Activated CD8-positive, alpha-beta memory T cell treated with anti-CD3 and anti-CD28 coated beads for 4 hours (primary cell): ENCODE measurements around the gene CABCOCO1.

Experiments
- DNase-seq, 2 donors: peaks; one replicate each; pipeline ENCODE4 v3.0.0-alpha.2; 2020; ENCODE audit warnings: low read depth in 2 of 2

The CABCOCO1 gene

DNA sequence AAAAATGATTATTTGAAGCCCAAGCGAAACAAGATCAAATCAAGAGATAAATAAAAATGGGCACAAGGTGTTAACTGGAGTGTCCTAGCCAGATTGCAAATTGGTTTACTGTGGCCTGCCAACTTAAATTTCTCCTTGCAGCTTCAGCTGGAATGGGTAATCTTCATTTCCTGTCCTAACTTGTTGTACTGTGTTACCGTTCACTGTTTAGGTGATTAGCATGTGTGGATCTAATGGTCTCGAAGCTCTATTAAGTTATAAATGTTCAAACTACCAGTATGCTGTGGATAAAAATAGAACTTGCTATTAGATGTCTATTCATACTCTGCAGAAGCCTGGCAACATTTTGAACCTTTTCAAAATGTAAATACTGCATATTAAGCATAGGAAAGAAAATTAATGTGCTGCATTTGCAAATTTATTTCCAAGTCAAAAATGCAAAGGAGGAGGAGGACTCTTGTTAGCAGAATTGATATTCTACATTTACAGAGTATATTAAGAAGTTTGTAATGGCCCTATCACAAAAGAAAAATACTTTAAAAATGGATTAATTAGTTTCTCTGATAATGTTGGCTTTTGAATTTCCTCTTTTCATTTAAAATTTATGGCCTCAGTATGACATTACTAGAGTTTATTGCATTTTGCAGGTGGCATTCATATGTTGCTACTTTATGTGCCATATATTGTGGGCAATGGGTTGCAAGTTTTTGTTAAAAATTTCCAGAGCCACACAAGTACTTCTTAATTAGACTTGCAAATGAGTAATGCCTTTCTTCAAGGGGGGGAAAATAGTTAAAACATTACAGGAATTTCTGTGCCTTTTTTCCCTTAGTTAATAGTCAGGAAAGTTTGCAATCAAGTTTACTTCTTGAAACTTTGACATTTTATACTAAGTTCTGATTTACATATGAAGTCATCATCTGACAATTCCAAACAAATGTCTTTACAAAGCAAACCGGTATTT, 92.1 kb downstream of the CABCOCO1 start:
- DNase-seq = no peak

DNA sequence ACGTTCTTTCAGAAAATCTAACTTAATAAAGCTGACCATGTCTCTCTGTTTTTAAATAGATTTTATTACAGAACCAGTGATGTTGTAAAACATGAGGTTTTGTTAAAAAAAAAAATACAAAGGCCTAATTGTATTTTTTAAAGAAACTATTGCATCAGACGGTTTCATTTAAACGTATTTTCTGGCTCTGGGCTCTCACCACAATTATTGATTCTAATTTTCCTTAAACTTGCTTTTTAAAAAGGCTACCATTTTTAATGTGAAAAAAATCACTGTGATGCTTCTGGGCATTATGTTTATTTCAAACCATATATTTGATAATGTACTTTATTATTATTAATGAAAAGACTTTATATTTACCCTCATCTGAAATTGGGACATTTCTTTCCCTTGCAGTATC, 94.3 kb downstream of the CABCOCO1 start:
- no peak for DNase-seq

- no peak for DNase-seq
These were observed 95.0 kb downstream of the CABCOCO1 start for GRCh38 chr10:61757525-61758397.

DNA sequence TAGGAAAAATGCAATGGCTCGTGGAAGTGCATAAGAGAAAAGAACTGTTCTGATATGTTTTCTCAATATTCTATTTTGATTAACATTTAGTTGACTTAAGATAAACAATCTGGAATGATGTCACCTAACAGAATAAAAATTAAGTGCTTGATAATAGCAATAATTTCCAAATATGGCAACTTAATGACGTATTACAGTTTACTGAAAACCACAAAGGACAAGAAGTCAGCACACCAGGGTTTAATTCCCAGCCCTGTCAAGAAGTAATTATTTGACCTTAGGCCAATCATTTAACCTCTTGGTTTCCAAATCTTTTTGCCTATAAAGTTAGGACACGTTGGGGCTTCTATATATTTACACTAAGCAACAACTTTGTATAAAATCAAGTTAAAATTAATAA, 95.7 kb downstream of the CABCOCO1 start:
- no peak for DNase-seq

DNA sequence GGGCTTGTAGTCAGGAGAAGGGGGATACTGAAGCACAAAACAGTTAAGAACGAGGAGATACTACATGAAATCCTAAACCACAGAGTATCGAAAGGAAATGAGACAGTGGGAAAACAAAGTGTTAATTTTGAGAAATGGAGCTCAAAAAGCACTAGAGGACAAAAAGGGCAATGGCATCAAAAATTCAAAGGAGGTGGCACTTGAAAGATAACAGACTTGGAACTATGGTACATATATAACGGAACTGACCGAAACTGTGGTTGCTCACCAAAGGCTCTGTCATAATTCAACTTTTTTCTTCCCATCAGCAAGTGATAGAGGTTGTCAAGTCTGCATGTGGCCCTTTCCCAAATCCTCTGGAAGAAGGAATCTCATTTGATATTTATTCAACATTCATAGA, 97.0 kb downstream of the CABCOCO1 start:
- no peak for DNase-seq

GRCh38 chr10:61760943-61761824, 98.5 kb downstream of the CABCOCO1 start:
- no peak for DNase-seq

- no peak for DNase-seq
These were observed 99.1 kb downstream of the CABCOCO1 start for GRCh38 chr10:61761825-61762217.

GRCh38 chr10:61763778-61764177, 101.0 kb downstream of the CABCOCO1 start:
- DNase-seq = no peak

- DNase-seq = no peak
These were observed 101.8 kb downstream of the CABCOCO1 start for GRCh38 chr10:61764486-61764885.

GRCh38 chr10:61765176-61766087, 102.7 kb downstream of the CABCOCO1 start:
- no peak for DNase-seq

GRCh38 chr10:61766927-61767326, 104.2 kb downstream of the CABCOCO1 start:
- no peak for DNase-seq

GRCh38 chr10:61774031-61774430, 111.3 kb downstream of the CABCOCO1 start:
- DNase-seq = no peak

DNA sequence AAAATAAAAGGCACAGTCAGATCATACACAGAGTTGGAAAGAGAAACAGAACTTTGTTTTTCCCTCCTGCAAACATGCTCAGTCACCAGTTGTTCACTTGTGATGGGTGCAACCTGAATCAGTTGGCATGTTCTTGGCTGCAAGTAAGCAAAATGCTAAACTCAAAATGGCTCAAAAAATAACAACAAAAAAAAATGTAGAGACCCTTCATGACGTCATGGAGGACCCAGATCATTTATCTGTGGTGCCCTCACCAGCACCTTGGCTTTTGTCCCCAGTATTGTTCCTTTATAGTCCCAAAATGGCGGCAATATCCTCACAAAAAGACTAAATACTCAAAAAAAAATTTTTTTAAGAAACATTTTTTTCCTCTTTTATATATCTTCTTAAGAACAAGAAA, 112.4 kb downstream of the CABCOCO1 start:
- no peak for DNase-seq

- DNase-seq = no peak
These were observed 114.0 kb downstream of the CABCOCO1 start for GRCh38 chr10:61776615-61777266.

- DNase-seq = no peak
These were observed 115.4 kb downstream of the CABCOCO1 start for GRCh38 chr10:61778137-61778536.

DNA sequence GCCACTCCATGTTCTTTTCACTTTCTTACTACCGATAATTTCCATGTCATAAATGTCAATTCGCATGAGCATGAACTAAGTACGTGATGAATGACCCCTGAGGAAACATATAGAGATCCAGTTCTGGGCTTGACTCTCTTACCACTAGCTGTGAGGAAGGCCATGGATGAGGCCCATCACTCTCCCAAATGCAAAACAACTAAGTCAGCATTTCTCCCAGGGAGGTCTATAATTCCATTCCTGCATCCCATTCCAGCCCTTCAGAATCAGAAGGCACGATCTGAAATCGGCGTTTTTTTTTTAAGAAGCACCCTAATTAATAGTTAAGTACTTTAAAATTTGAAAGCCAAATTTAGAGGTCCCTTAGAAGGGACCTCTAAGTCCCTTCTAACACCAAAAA, 116.5 kb downstream of the CABCOCO1 start:
- DNase-seq = no peak

DNA sequence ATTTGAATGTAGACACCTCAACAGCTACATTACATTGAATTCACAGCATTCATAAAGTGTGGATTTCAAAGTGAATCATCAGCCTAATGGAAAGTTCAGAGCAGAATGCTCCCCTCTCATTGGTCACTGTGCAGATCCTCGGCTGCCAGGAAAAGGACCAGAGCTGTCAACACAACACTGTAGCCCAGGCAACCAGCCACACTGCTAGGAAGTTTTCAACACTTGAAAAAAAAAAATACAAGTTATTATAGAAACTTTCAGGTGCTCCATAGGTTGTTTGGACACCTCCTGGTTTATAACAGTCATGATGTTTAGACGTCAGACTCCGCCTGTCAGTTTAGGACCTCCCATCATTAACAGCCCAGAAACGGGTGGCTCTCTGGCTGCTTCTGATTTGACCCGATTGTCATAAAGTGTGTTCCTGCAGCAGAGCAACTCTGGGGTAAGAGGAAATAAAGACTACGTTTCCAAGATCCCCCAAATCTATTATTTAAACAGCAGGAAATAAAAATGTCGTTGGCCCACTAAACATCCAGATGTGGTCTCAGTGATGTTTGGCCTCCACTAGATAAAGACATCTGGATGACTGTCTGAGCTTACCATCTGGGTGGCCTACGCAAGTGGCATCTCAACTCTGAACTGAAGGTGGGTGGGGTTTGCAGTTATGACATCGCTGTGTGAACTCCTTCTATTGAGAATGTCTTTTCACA, 117.4 kb downstream of the CABCOCO1 start:
- no peak for DNase-seq

DNA sequence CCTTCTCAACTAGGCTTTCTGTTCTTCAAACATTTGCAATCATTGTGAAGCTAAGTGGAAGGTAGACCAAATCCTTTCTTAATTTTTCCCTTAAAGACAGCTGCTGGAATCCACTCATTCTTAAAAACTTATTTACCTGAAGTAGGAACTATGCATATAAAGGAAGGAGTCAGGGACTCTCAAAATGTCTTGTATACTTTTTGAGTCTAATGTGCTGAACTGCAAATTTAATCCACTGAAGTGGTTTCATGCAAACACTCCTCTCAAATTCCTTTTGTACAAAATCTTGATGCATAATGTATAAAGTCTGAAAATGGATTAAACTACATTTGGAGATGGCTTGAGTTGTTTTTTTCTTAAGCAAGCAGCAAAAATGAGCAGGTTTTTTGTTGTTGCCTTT, 118.0 kb downstream of the CABCOCO1 start:
- DNase-seq = no peak

DNA sequence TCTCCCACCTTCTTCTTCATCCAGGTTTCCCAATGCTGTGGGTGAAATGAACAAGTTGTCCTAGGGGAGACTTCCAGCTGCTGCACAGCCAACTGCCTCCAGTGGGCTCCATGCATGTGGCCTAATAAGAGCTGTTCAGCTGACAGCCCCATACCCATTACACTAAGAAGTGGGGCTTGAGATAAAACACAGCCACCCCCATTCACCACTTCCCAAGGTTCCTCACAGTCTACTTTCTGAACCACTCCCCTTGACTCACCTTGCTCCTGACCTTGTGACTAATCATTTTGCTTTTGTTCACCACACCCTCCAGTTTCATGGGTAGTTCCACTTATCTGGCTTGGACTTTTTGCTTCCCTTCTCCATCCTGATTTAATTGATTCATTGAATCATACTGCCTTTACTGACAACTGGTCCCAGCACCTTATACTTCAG, 119.3 kb downstream of the CABCOCO1 start:
- no peak for DNase-seq
